UCSD-AML1 (cell line): ENCODE measurements around the gene CCR7.

ENCODE experiments used
- DNase-seq: peaks from one replicate; lab custom pipeline; 2025; ENCODE audit not compliant: unreplicated experiment; lab: John Stamatoyannopoulos, UW

The CCR7 gene

DNA sequence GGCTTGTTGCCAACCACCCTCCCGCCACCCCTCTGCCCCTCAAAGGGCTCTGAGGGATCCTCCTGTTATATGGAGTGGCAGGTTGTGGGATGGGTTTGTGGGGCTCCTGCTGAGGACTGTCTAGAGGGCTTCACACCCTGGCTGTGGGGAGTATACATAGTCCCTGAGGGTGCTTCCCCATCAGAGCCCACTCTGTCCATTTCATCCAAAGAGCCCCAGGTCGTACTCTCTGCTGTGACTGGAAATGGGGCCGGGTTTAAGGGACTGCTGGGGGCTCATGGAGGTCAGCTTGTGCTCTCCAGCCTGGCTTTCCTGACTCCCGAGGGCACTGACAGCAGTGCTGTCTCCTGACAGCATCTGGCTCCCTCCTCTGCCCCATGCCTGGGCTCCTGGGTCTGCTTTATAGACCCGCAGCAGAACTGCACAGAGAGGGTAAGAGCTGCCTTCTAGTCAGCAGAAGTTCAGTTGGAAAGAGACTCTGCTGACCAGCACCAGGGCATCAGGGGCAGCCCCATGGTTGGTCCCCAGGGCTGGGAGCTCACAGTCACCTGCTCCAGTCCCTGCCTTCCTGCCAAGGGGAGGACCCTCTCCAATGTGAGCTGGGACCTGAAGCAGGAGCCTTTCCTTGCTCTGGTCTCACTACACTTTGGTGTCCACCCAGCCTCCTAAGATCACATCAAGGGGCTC lies 46.0 kb downstream of the CCR7 start:
- DNase-seq: no peak

DNA sequence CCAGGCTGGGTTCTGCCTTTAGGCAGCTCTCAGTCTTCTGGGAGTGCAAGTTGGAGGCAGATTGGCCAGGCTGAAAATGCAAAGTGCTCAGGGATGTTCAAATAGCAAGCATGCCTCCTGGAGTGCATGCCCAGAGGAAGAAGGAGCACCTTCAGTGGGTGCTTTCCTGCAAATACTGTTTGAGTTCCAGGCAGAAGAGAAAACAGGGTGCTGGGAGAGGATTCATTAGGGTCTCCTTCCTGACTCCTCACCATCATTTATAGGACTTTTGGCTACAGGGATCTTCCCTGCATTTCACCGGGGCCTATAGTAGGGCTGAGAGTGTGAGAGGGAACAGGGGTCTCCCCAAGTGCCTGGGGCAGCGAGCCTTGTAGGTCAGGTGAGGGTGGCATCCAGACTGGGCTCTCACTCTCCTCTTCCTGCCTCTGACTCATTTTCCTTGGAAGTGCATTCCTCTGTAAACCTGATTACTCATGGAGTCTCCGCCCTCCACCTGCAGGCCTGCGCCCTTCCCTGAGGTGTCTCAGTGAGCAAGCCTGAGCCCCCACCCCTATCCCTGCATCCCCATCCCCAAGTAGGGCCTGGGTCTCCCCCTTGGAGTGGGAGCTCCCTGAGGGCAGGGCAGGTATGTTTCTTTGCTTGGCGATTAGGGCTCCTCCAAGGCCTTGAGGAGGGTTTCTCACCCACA lies 46.7 kb downstream of the CCR7 start:
- no peak for DNase-seq

DNA sequence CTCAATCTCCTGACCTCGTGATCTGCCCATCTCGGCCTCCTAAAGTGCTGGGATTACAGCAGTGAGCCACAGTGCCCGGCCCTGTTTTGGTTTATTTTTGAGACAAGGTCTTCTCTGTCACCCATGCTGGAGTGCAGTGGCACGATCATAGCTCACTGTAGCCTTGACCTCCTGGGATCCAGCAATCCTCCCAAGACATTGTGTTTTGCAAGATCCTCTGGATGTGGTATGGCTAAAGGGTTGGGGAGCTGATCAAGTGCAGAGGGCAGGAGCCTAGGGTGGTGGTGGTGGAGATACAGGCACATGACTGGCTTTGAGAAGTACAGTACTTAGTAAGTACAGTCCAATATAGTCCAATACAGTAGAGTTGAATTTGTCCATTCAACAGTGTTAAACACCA lies 47.3 kb downstream of the CCR7 start:
- no peak for DNase-seq

- no peak for DNase-seq
Observed at GRCh38 chr17:40517286-40517662, 48.0 kb downstream of the CCR7 start.

- DNase-seq: peak; percentile 40
Observed at GRCh38 chr17:40516581-40517285, 48.5 kb downstream of the CCR7 start.

DNA sequence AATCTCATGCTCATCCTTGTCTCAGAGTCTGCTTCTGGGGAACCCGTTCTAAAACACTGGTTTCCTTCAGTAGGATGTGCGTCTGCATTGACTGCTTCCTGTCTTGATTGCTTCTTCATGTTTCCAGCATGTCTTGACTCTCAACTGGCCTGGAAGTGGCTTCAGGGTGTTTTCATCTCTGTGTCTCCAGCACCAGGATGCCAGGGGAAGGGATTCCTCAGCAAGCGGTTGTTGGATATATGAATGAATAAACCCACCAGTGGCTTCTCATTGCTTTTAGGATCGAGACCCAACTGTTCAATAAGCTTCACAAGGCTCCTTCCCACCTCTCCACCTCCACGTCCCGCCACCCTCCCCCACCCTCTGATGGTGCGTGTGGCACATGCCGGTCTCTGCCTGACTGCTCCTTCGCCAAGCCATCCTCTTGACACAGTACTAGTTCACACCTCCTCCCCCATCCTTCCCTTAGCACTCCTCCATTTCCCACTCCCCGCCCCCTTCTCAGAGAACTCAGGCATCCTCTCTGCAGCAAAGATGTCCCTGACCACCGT lies 49.7 kb downstream of the CCR7 start:
- DNase-seq: no peak

GRCh38 chr17:40515011-40515410 lies 50.3 kb downstream of the CCR7 start:
- no peak for DNase-seq

- DNase-seq: no peak
Observed at GRCh38 chr17:40514013-40514875, 51.0 kb downstream of the CCR7 start.

DNA sequence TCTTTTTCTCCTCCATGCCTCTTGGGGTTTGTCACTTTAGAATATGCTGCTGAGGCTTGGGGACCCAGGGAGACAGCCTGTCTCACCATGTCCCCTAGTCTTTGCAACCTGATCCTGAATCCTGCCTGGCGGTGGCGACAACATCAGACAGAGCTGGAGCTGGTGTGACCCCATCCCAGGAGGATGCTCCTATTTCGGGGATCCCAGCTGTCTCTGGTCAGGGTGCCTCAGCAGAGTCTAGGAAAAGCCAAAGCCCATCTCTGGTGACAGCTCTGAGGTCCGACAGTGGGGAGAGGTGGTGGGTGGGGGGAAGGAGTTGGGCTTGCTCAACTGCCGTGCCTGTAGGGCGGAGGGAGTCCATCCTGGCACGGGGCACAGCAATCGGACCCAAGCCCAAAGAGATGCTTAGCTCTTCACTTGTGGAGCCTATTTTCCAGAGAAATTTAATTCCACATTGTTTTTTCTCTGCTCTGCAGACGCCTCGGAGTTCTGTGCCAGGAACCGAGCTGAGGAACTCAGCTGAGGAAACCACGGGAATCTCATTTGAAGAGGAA lies 53.5 kb downstream of the CCR7 start:
- DNase-seq: no peak

DNA sequence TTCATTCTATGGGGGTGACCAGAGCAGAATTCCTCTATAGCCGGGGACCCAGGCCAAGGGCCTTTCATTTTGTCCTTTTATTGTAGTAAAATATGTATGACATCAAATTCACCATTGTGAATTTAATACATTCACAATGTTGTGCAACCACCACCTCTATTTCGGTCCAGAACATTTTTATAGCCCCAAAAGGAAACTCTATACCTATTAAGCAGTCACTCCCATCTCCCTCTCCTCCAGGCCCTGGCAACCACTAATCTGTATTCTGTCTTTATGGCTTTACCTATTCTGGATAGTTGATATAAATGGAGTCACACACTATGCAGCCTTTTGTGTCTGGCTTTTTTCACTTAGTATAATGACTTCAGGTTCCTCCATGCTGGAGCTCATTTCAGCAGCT lies 54.1 kb downstream of the CCR7 start:
- DNase-seq: no peak

GRCh38 chr17:40510328-40510648 lies 55.0 kb downstream of the CCR7 start:
- DNase-seq: no peak

DNA sequence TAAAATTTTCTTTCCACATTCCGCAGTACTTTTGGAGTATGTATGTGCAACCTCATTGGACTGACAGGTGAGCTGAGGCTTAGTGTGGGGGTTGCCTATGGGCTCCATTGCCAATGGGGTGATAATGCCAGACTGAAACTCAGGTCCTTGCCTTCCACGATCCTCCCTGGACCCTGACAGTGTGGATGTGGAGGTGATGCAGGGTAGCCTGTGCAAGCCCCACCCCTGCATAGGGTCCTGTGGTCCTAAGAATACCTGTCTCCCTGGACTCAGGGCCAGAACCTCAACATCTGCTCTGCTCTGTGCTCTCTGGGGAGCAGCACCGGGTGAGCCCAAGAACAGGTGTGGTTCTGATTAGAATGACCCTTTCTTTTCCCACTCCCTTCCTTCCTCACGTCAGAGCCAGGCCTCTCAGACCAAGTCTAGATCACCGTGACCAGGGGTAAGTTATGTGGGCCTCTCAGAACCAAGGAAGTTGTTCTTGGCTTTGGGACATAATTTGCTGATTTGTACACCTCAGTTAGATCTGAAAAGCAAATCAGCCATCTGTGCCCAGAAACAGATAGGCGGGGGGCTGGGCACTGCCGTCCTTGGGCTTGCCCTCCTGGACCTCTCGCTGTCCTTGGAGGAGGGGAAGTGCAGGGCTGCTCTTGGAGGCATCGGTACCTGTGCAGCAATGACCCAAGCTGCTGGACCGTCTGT lies 55.5 kb downstream of the CCR7 start:
- DNase-seq: no peak

- no peak for DNase-seq
Observed at GRCh38 chr17:40506786-40507185, 58.5 kb downstream of the CCR7 start.
